ENCODE results near the gene CTSD.

DNA sequence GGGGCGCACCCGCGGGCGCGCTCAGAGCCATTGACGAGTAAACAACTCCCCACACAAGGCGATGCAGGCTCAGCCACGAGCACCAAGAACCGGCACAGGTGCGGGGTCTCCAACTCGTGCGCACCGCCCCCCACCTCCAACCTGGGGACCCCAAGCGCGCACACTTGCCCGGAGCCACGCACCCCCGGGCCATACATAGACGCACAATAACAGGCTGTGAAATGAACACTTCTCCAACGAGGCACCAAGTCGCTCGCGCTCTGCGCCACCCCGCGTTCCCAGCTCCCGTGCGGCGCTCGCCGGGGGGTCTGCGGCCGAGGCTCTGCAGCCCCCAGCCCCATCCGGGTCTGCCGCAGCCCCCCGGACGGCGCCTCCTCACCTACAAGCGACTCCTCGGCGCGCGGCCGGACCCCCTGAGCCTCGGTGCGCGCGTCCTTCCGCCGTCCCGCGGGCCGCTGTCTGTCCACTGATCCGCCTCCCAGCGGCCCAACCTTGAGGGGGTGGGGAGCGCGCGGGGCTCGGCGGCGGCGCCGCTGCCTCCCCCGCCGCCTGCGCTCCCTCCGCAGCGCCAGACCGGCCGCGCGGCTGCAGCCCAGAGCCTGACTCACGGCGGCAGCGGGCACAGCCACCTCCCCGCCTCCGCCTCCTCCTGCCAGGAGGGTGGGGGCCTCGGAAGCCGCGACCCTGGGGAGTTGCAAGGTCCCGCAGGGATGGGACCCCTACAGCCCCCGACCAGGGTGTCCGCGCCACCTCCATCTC lies 14.9 kb downstream of the CTSD start:
- TF ChIP-seq, protein P1, sequence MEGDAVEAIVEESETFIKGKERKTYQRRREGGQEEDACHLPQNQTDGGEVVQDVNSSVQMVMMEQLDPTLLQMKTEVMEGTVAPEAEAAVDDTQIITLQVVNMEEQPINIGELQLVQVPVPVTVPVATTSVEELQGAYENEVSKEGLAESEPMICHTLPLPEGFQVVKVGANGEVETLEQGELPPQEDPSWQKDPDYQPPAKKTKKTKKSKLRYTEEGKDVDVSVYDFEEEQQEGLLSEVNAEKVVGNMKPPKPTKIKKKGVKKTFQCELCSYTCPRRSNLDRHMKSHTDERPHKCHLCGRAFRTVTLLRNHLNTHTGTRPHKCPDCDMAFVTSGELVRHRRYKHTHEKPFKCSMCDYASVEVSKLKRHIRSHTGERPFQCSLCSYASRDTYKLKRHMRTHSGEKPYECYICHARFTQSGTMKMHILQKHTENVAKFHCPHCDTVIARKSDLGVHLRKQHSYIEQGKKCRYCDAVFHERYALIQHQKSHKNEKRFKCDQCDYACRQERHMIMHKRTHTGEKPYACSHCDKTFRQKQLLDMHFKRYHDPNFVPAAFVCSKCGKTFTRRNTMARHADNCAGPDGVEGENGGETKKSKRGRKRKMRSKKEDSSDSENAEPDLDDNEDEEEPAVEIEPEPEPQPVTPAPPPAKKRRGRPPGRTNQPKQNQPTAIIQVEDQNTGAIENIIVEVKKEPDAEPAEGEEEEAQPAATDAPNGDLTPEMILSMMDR (IDR thresholded peaks at IDR 0.05) = no peak
- no peak for TF ChIP-seq POLR2A (IDR thresholded peaks at IDR 0.05)
